Adipose tissue (tissue), 3 donors: Measurements from ENCODE around the gene WDR18. TPM values are rescaled to one million over a fixed set of nuclear protein-coding genes. Genes with fewer than 3 reads are reported as not detected.

Experiments
- H3K27ac ChIP-seq: one replicate; pipeline ENCODE4 v1.5.1; 2013; ENCODE audit warnings: low read depth, low read length
- WGBS, 3 donors: extraction: QIAGEN DNeasy Blood & Tissue Kit; methylation state at CpG; one replicate each; pipeline ENCODE4 v1.1.7; 2013; 5-methylcytosine and 5-hydroxymethylcytosine counted together
- polyA plus RNA-seq, 3 donors: library from polyadenylated mRNA; stranded (reverse); fragments of 200-250 nt; gene quantifications; one replicate each; pipeline ENCODE4 v1.2.3, GENCODE V29; 2013
- donor health status: healthy with polysubstance abuse.
- donor health status: Bipolar disorder and iron deficiency.
- donor health status: healthy.

WDR18 gene
- polyA plus RNA-seq, 3 donors, result 26.7 to 33.5 (median 30.9) TPM

DNA sequence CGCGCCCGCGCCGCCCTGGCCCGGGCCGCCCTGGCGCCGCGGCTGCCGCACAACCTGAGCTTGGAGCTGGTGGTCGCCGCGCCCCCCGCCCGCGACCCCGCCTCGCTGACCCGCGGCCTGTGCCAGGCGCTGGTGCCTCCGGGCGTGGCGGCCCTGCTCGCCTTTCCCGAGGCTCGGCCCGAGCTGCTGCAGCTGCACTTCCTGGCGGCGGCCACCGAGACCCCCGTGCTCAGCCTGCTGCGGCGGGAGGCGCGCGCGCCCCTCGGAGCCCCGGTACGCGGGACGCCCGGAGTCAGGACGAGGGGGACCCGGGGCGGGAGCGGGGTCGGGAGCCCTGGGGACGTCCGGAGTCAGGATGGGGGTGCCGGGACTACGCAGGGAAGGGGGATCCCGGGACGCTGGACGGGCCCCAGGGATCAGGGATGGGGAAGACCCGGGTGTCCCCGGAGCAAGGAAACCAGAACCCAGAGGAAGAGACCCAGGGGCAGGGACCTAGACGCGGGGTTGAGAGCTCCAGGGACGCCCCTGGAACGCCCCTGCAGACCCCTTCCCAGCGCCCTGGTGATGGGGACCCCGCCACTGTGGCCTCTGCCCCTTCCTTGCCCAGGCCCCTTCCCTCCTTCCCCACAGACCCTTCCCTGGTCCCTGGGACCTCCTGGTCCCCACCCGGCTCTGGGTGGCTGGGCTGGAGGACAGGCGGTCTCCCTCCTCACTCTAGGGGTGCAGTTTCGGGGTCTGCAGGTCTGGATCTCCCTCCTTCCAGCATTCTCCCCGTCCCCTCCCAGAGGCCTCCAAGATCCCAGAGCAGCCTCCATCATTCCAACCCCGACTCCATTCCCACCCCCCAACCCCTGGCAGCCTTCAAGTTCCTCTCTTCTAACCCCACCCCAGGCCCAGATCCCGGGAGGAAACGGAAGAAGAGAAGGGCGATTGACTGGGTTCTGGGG is 16.7 kb downstream of the WDR18 start:
- 3 to 5% (median 4%) methylated on average over 38 to 72 of the region's 73 CpGs for WGBS, 3 donors
- no peak overlapping the region for H3K27ac ChIP-seq

DNA sequence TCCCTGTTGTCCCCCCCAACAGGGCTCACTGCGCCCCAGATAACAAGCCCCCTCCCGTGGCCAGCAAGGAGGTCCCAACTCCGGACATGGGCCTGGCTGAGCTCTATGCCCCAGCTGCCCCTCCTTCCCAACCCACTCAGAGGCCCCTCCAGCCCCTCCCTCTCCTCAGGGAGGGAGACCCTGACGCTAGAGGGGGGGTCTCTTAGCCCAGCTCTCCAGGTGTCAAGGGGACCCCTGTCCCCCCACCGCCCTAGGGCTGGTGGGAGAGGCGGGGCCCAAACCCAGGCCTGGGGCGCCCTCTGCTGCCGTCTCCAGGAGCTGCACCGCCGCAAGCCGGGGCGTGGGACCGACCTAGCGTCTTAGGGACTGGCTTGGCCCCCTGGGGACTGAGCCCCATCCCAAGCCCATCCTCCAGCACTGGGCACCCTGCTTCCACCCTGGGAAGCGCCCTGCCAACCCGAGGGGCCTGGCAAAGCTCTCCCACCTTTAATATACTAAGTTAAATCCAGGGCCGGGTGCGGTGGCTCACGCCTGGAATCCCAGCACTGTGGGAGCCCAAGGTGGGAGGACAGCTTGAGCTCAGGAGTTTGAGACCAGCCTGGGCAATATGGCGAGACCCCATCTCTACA is 17.5 kb downstream of the WDR18 start:
- whole genome bisulfite sequencing, 3 donors, result 8 to 12% (median 10%) methylated on average over 17 to 20 of the region's 20 CpGs
- H3K27ac ChIP-seq, result no peak overlapping the region

DNA sequence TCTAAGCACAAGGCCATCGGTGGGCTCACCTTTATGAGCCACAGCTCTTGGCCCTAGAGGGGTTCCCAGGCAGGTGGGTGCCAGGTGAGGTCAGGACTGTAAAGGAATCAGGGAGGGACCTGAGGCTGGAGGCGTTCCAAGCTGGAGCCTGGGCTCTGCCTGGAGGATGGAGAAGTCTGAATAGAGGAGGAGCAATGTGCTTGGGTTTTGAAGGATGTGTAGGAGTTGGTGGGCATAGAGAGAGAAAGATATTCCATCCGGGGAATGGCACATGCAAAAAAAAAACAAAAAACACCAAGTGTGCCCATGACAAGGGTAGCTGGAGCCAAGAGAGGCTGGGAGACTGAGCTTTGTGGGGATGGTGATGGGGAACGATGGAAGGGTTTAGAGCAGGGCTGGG is 18.5 kb downstream of the WDR18 start:
- WGBS, 3 donors, result 75 to 82% (median 81%) methylated on average over 4 of the region's 4 CpGs

DNA sequence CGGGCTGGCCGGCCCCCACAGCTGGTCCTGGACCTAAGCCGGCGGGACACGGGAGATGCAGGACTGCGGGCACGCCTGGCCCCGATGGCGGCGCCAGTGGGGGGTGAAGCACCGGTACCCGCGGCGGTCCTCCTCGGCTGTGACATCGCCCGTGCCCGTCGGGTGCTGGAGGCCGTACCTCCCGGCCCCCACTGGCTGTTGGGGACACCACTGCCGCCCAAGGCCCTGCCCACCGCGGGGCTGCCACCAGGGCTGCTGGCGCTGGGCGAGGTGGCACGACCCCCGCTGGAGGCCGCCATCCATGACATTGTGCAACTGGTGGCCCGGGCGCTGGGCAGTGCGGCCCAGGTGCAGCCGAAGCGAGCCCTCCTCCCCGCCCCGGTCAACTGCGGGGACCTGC is 19.1 kb downstream of the WDR18 start:
- WGBS, 3 donors, result 84 to 87% (median 86%) methylated on average over 35 to 37 of the region's 37 CpGs
- no peak overlapping the region for H3K27ac ChIP-seq

More for the DNA sequence above, 18.5 kb downstream of the WDR18 start:
- H3K27ac ChIP-seq, result no peak overlapping the region

DNA sequence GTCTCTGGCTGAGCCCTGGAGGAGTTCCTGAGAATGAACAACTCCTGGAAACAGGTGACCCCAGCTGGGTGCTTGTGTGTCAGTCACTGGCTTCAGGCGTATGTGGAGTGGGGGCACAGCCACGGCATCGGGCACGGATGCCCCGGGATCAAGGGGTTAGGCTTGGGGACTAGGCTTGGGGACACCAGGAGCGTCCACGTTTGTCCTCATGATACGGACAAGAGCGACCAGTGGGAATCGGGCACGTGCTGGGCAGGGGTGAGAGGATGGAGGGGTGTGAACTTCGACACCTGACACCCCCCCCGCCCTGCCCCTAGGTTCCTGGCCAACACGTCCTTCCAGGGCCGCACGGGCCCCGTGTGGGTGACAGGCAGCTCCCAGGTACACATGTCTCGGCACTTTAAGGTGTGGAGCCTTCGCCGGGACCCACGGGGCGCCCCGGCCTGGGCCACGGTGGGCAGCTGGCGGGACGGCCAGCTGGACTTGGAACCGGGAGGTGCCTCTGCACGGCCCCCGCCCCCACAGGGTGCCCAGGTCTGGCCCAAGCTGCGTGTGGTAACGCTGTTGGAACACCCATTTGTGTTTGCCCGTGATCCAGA is 20.2 kb downstream of the WDR18 start:
- H3K27ac ChIP-seq, result no peak overlapping the region
- WGBS, 3 donors, result 59 to 76% (median 74%) methylated on average over 22 to 32 of the region's 32 CpGs

DNA sequence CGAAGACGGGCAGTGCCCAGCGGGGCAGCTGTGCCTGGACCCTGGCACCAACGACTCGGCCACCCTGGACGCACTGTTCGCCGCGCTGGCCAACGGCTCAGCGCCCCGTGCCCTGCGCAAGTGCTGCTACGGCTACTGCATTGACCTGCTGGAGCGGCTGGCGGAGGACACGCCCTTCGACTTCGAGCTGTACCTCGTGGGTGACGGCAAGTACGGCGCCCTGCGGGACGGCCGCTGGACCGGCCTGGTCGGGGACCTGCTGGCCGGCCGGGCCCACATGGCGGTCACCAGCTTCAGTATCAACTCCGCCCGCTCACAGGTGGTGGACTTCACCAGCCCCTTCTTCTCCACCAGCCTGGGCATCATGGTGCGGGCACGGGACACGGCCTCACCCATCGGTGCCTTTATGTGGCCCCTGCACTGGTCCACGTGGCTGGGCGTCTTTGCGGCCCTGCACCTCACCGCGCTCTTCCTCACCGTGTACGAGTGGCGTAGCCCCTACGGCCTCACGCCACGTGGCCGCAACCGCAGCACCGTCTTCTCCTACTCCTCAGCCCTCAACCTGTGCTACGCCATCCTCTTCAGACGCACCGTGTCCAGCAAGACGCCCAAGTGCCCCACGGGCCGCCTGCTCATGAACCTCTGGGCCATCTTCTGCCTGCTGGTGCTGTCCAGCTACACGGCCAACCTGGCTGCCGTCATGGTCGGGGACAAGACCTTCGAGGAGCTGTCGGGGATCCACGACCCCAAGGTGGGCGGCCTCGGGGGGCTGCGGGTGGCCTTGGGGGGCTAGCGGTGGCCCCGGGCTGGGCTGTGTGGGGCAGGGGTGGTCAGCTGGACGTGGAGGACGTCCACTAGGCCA is 20.9 kb downstream of the WDR18 start:
- H3K27ac ChIP-seq, result no peak overlapping the region
- WGBS, 3 donors, result 87 to 89% (median 89%) methylated on average over 69 to 70 of the region's 70 CpGs

DNA sequence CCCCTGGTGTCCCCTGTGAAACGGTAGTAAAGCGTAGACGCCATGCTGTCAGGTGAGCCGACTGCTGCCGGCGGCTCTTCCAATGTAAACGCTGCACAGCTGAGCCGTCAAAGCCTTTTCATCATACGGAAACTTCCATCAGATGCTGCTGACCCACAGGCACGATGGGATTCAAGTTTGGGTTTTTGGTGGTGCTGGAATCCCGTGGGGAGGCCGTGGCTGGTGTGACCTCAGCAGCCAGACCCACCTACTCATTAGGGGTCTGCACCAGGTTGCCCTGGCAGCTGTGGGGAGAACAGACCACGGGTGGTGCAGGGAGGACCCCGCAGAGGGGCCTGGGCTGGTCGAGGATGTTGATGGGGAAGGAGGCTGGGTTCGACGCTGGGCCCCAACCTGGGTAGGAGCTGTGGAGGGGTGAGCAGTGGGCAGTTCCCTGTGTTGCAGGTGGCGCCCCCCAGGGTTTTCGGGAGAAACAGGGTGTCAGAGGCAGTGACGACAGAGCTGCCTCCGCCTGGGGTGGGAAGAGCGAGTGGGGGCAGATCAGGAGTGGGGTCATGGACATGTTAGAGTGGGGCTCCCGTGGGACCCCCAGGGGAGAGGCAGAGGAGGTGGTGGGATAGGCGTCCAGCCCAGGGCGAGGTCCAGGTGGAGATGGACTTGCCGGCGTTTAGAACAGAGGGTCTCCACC is 22.7 kb downstream of the WDR18 start:
- no peak overlapping the region for H3K27ac ChIP-seq
- WGBS, 3 donors, result 66 to 84% (median 79%) methylated on average over 26 to 27 of the region's 27 CpGs

DNA sequence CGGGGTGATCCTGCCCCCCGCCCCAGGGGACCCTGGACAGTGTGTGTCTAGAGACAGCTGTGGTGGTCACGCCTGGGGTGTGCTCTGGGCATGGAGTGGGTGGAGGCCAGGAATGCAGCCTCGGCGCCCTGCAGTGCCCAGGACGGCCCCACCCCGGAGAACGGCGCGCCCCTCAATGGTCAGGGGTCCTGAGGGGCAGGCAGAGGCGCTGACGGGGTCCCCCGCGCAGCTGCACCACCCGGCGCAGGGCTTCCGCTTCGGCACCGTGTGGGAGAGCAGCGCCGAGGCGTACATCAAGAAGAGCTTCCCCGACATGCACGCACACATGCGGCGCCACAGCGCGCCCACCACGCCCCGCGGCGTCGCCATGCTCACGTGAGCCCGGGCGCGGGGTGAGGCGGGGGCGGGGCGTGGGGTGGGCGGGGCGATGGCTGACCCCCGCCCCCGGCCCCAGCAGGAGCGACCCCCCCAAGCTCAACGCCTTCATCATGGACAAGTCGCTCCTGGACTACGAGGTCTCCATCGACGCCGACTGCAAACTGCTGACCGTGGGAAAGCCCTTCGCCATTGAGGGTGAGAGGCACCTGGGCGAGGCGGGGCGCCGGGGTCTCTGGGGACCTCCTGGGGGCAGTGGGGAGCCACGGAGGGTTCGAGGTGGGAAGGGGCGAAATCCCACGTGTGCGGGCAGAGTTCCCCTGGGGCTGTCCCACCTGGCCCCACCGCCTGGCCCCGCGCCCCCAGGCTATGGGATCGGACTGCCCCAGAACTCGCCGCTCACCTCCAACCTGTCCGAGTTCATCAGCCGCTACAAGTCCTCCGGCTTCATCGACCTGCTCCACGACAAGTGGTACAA is 23.5 kb downstream of the WDR18 start:
- H3K27ac ChIP-seq, result no peak overlapping the region
- WGBS, 3 donors, result 92 to 94% (median 93%) methylated on average over 56 to 73 of the region's 73 CpGs

DNA sequence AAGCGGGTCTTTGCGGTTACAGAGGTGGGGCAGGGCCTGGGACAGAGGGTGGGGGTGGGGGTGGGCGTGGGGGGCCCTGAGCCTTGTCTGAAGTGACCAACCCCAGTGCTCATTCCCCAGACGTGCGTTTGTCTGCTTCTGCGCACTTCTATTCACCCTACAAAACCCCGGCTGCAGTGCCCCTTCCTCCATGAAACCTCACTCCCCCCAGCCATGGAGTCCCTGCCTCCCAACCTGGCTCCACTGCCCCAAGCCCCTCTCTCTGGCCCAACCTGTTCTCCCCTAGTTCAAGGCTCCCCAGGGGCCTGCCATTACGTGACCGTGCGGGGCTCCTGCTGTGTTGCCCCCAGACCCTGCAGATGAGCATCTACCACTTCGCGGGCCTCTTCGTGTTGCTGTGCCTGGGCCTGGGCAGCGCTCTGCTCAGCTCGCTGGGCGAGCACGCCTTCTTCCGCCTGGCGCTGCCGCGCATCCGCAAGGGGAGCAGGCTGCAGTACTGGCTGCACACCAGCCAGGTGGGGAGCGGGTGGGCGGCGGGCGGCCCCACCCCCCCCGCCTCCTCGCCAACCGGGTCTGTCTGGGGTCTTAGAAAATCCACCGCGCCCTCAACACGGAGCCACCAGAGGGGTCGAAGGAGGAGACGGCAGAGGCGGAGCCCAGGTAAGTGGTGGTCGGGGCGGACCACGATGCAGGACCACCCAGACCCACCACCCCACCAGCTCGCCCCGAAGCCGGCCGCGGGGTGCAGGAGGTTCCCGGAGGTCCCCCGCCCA is 24.3 kb downstream of the WDR18 start:
- 90 to 95% (median 91%) methylated on average over 38 to 45 of the region's 45 CpGs for WGBS, 3 donors
- H3K27ac ChIP-seq, result no peak overlapping the region

DNA sequence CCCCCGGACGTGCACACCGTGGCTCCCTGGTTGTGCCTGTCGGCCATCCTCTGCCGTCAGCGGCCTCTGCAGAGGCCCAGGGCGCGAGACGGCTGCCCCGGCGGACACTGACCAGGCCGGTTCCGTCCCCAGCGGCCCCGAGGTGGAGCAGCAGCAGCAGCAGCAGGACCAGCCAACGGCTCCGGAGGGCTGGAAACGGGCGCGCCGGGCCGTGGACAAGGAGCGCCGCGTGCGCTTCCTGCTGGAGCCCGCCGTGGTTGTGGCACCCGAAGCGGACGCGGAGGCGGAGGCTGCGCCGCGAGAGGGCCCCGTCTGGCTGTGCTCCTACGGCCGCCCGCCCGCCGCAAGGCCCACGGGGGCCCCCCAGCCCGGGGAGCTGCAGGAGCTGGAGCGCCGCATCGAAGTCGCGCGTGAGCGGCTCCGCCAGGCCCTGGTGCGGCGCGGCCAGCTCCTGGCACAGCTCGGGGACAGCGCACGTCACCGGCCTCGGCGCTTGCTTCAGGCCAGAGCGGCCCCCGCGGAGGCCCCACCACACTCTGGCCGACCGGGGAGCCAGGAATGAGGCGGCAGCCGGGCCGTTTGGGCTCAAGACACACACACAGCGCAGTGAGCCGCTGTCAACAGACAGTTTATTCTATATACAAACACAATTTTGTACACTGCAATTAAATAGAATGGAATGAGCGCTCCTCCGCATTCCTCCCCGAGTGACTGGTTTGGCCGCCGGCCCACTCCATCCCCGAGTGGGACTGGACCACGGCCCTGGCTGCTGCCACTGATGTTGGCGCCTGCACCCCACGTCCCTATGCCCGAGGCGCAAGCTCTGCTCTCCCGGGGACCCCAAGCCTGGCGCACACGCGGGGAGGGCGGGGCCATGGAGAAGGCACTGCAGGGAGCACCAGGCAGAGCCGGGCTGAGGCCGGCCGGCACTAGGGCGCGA is 25.2 kb downstream of the WDR18 start:
- no peak overlapping the region for H3K27ac ChIP-seq
- WGBS, 3 donors, result 62 to 86% (median 69%) methylated on average over 78 to 92 of the region's 92 CpGs

DNA sequence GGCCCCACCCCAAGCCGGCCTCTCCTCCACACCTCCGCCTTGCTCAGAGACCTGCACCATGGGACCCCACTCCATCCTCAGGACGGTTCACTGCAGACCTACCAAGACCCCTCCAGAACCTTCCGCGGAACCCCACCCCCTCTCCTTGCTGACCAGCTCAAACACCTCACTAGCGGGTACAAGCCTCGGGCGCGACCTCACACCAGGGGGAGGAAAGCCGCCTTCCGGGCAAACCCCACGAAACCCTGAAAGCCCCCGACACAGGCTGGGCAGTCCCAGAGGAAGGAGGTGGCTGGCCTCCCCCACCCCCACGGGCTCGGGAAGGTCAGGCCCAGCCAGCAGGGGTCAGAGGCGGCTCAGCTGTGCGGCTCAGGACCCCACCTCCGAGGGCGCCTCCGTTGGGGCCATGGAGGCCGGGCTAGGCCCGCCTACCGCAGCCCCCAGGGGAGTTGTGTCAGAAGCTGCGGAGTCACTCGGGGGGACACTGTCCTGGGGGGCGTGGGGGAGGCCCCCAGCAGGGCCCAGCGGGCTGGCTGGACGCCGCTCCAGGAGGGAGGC is 25.9 kb downstream of the WDR18 start:
- 77 to 81% (median 77%) methylated on average over 20 to 29 of the region's 29 CpGs for WGBS, 3 donors
- no peak overlapping the region for H3K27ac ChIP-seq

DNA sequence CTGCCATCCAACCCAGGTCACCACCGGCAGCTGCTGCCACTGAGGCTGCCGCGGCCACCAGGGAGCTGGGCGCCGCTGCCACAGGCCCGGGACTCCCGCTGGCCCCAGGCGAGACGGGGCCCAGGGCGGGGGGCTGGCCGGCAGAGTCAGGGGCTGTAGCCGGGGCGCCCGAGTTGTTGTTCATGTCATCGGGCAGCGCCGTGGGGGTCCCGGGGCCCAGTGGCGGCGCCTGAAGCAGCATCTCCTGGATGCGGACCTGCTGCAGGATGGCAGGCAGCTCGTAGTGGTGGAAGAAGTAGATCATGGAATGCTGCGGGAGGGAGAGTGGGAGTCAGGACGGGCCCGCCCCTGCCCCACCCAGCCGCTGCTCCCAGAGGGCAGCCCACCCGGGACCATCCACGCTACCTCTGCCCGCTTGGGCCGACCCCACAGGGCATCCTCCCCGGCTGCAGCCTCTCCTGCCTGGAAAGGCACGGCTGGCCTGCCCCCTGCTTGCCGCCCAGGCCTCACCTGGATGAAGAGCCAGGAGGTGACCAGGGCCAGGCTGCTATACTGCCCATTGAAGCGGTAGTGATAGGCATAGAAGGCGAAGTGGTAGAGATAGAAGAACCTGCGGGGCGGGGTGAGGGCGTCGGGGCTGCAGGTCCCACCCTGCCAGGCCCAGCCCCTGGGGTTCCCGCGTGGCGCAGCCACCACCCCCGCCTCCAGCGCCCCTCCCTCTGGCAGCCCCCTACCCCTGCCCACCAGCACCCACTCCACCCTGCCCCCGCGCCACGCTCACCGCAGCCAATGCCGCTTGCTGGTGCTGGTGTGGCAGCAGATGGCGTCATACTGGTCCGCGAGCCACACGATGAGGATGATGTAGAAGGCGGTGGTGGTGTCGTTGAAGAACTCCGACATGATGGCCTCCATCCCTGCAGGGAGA is 26.7 kb downstream of the WDR18 start:
- WGBS, 3 donors, result 91 to 96% (median 93%) methylated on average over 52 to 56 of the region's 56 CpGs
- no peak overlapping the region for H3K27ac ChIP-seq

DNA sequence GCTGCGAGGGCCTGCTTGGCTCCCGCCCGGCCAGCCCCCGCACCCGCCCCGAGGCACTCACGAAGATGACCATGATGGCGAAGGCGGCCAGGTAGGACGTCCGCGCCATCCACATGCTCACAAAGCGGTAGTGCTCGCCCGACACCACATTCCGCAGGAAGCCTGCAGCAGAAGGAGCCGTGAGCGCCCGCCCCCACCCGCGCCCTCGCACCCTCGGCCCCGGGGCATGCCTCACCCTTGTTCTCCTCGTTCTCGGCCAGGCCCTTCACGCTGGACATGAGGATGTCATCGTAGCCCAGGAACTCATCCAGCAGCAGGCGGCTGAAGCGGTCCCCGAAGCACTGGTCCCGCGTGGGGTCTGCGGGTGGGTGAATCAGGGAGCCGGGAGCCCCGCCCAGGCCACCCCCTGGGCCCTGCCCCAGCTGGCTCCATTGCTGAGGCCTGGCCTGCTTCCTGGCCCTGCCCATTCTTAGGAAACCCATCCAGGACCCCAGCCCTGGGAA is 27.7 kb downstream of the WDR18 start:
- H3K27ac ChIP-seq, result no peak overlapping the region
- WGBS, 3 donors, result 91 to 96% (median 93%) methylated on average over 35 to 36 of the region's 36 CpGs

DNA sequence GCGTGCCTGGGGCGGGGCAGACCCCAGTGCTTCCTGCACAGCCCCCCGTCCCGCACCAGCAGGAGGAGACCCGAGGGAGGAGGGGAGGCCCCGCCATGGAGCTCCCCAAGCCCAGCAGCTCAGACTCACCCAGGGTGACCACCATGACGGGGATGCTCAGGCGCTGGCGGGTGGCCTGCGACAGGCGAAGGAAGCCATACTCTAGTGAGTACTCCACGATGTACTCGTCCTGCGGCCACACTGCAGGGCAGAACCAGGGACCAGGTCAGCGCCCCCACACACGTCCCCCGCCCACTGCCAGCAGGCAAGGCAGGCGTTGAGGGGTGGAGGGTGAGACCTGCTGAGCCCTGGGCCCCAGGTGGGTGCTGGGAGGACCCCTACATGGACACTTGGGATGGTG is 28.2 kb downstream of the WDR18 start:
- no peak overlapping the region for H3K27ac ChIP-seq
- 91 to 95% (median 93%) methylated on average over 16 to 18 of the region's 18 CpGs for WGBS, 3 donors
